Stimulated activated CD8-positive, alpha-beta memory T cell treated with anti-CD3 and anti-CD28 coated beads, Interleukin-7, amount 100 ng/mL, for 1 hour (primary cell): ENCODE measurements around the gene INPP4B.

Experiments used
- DNase-seq, 2 donors: peaks; one replicate each; pipeline ENCODE4 v3.0.0-alpha.2; 2020; ENCODE audit warnings: low read depth in 2 of 2

The INPP4B gene

DNA sequence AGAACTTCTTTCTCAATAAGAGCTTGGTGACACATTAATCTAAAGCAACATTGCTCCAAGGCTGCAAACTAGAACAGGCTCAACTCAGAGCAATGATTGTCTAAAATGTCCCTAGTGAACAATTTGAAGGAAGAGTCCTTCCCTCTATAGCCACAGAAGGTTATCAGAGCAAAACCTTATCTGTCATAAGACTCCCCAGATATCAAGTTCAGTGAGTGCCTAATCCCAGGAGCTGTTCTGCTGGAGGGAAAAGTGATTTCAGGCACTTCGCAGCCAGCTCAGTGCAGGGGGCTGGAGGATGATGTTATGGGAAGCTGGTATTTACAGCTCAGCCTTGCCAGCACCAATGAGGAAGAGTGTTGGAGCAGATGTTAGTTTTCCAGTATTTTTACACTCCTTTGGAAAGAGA lies 497.5 kb downstream of the INPP4B start:
- DNase-seq: no peak

DNA sequence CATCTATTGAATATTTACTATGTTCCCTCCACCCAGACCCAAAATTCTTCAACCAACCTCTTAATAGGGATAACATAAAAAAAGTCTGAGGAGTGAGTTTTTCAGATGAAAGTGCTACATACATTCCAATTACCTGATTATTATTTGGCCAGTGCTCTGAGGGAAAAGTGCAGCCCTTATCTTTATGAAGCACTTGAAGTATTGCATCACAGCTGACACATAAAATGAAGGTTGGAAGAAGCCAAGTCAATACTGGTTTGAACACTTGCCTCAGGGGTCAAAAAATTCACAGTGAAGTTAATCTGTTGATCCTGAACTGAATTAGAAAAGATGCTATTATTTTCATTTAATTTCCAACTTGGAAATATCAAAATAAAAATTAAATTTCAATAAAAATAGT lies 498.9 kb downstream of the INPP4B start:
- no peak for DNase-seq

DNA sequence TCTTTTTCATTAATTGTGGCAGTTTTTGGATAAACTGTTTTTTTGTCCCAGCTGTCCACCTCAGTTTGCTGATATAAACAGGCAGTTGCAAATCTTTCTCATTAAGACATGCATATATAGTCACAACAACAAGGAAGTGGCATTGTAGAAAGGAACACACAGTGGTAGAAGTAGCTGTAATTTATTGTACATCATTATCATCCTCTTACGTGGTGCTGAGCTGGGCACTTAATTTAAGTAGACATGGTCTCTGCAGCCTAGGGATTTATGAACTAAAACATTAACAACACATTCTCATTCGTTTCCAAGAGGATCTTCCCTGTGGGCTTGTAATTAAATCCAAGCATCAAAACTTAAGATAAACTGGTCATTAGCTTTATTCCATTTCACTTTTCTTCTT lies 500.2 kb downstream of the INPP4B start:
- no peak for DNase-seq

DNA sequence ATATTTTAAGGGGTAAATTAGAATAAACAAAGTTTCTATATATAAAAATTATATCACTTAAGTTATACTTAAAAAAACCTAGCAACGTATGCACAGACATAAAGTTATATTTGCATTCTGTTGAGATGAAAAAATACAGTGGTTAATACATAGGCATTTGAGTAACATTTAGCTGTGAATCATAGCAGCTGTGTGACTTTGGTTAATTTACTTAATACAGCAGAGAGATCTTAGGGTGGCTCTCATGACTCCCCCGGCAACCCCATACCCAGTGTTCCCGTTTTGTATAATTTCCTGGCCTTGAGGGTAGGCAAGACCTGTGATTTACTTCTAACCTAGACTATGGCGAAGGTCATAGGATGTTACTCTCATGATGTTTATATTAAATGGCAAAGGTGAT lies 504.8 kb downstream of the INPP4B start:
- DNase-seq: no peak

DNA sequence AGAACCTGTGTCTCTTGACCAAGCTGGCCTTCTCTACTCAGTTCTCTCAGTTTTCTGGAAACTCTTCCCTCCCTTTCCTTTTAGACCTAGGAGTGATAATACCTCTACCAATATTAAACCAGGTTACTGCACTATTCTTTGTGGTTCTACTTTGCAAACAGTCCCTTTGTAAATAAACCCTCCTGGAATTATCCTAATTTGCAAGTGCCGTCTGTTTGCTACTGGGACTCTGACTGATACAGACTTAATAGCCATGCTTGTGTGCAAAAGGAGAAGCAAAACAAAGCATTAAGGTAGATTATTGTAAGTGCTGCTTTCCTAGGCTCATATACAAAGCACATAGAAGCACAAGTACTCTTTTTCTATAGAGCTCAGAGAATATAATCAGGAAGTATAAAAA lies 507.0 kb downstream of the INPP4B start:
- DNase-seq: no peak

DNA sequence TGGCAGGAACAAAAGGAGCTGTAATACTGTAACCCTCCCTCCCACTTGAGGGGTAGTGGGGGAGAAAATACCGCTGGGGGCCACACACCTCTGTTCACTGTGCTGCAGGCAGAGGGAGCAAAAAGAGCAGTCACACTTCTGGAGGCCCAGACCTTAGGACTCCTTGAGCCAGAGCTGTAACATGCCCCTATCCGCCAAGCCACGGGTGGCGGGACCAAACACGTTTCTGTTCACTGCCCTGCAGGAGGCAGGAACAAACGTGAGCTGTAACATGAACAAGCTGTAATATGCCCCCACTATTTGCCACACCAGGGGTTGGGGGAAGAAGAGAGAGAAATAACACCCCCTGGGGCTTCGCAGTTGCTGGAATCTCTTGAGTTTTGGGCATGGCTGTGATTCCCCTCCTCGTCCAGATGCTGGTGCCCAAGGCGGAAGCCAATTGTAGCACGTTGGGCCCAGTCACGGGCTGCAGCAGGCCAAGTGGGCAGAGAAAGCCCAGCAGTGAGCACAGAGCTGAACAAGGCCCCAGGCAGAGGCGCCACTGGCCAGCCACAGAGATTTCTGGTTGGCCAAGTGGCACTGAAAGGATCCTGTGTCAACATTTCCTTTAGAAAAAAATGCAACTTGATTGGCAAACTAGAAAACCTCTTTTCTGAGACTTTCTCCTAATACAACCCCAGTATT lies 509.7 kb downstream of the INPP4B start:
- DNase-seq: no peak

DNA sequence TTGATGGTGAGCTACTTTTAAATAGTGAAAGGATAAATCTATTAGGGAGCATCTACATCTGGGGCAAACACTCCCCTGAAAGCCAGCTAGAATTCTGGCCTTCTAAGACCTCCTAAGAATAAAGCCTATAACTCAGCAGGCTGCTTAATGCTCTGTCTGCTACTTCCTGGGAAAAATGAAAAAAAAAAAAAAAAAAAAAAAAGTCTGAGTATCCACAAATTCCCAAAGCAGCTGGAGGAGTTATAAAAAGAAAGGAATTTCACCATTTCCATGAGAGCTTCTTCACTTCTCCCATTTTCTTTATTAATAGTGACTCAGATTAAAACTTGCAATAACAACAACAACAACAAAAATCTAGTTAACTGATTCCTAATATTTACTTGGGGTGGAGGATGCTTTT lies 511.2 kb downstream of the INPP4B start:
- DNase-seq: no peak

DNA sequence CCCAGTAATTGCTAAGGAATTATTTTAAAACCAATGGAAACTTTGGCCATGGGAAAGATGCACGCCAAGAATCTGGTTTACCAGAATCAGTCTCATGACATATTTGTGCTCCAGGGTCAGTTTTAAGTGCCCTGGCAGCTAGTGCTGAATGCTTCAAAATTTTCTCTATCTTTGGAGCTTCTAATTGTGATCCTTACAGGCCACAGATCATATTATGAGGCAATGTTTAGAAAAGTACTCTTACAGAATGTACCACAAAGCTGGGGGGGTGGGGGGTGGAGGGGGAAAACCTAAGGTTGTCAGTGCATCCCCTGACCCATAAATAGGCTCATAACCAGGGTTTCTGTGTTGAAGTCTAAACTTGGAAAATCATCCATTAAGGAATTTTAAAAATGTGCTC lies 514.5 kb downstream of the INPP4B start:
- no peak for DNase-seq

DNA sequence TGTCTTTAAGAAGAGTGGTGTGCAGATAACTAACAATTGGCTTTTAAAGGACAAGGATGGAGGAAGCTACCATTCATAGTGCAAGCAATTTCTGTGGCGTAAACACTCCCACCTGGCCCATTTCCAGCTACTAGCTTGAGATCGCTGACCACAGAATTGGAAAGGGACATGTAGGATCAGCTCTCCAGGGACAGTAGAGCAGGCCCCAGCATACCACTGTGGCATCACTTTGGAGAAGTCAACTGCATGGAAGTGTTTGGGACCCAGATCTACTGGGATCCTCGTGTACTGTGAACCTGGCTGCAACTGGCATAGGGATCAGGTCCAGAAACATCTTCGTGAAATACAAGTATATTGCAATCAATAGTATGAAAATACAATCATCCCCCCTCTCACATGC lies 515.0 kb downstream of the INPP4B start:
- DNase-seq: no peak

DNA sequence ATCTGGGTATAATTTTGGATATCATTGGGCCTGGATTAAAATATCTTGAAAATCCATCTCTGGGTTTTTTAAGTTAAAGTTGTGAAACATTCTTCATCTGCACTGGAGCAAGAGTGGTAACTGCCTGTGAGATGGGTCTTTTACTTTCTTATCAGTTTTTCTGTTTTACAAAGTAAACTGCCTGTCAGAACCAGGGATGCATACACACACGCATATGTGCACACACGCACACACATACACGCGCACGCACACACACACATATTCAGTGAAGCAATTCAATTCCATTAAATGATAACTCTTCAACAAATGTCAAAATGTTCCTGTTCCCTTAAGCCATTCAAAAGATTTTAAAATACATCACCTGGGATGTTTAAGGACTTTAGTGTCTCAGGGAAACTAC lies 515.8 kb downstream of the INPP4B start:
- DNase-seq: no peak

DNA sequence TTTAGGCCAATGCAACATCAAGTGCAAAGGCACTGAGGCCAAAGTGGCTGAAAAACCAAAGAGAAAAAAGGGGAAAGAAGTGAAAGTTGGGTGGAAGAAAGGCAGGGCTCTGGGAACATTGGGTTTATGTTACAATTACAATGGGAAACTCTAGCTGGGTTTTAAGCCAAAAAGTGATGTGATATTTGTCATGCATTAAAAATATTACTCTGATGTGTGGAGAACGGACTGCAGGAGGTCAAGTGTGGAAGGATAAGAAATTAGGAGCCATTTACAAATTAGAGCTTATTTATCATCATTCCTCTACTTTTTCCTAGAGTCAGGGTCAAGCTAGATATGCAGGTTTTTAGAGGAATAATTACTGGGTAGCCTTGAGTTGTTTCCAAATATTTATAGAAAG lies 516.8 kb downstream of the INPP4B start:
- no peak for DNase-seq

DNA sequence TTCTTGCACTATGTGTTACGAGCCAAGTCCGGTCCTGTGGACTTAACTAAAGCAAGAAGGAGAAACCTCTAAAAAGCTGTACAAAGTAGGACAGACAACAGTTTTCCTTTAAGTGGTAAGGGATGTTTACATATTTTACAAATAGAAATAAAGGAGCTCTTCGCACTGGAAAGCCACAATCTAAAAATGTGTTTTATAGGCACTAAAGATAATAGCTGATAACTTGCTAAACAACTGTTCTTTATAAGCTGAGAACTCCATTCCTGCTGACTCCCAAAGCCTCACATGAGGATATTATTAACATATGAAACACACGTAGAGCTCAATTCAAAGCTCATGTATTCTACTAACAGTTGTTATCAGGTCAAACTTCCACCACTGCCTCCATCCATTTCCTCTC lies 519.9 kb downstream of the INPP4B start:
- DNase-seq: no peak

DNA sequence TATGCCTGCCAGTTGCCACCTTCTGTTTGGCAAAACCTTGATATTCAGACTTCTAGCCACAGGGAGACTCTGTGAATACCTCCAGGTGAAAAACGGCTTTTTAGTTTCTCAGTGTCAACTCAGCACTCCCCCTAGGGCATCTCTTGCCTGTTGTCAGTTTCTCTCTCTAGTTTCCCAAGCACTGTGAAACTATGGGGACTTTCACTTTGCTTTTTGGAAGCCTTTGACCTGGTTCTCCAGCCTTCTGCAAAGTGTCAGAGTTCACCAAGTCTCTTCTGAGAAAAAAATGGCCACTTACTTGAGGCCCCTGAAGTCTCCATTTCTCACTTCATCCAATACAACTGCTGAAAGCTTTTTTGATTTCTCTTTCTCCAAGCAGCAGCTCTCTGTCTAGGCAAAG lies 521.5 kb downstream of the INPP4B start:
- DNase-seq: no peak

DNA sequence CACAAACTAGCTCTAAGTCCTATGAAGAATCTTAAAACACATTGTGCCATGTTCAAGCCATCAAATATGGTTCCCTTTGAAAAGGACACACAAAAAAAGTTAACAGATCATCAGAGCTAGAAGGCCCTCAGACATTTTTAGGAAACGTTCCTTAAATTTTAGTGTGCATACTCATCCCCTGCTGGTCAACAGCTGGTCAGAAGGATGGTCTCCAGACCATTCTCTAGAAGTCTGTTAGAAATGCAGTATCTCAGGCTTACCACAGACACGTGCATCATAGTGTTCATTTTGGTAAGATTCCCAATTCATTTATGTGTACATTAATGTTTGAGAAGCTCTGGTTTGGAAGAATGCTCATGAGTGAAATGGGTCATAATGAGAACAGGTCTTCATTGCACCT lies 523.1 kb downstream of the INPP4B start:
- no peak for DNase-seq

DNA sequence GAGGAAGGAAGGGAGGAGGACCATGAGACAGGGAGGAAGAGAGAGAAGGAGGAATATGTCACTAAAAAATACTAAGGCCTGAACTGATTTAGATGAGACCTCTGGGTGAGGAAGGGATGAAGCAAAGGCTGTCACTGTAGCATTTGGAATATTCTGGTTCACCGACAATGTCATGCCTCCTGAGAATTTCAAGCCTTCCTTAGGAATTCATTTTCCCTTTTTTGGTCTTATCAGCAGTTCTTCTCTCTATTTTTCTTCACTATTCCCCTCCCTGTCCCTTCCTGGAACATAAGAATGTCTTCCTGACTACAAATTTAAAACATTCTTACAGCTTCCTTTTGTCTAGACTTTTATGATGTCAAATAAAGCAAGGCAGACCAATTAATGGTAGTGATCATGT lies 527.8 kb downstream of the INPP4B start:
- DNase-seq: no peak

DNA sequence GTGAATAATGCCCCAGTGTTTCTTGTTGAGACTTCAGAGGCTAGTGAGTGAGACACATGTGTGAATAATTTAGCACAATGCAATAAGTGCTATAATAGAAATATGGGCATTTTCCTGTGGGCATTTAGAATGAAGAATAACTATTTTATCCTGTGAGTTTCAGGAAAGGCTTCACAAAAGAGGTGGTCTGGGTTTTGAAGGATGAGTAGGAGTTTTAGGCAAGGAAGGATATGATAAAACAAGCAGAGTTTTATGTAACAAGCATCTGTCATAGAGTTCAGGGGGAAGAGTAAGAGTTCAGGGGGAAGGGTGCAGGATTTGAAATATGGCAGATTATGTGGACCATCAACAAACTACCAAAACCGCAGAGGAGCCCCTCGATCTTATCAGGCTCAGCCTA lies 529.2 kb downstream of the INPP4B start:
- DNase-seq: no peak

DNA sequence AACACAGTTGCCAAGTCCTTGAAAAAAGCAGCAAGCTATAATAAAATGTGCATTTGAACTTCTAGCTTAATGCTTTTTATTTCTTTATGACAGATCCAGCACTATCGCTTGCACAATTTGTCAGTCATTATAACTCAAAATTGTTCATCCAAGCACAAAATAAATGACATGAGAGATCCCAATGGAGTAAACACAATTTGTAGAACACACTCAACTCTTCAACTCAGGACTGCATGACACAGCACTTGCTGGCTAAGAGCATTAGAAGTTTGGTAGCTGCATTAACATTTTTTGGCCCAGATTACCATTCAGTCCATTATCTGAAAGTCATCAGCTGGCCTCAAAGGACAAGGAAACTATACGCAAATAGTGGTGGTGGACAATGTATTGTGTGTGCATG lies 530.1 kb downstream of the INPP4B start:
- DNase-seq: no peak

DNA sequence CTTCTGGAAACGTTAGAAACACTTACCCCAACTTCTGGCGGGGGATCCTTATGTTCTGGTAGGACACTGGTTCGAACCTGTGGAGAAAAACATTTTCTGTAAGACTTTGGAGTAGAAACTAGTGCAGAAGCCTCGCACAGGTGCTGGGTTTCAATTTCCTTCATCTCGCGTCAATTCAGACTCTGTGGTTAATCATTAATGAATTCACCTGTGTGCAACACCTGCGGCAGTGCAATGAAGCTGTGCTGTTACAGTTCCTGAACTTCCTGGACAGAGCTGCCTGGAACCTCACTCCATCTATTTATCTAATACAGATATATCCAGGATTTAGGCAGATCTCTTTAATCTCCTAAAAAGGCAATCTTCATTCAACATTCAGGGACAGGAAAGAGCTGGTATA lies 531.4 kb downstream of the INPP4B start:
- DNase-seq: no peak

DNA sequence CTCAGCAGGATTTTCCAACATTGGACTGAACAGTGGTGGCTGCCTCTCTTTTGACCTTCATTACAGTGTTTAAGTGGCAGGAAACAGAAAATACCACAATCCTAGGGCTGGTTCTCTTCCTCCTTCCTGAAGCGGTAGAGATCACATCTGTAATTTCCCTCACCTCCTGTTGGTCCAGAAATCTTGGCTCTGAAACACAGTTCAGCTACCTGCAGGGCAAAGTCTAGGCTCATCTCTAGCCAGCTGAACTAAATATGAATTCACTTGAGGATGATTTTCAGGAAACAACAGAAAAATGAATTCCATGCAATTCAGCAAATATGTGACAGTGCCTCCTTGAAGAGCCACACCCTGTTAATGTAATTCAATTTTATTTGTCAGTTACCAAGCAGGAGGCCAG lies 531.9 kb downstream of the INPP4B start:
- no peak for DNase-seq

DNA sequence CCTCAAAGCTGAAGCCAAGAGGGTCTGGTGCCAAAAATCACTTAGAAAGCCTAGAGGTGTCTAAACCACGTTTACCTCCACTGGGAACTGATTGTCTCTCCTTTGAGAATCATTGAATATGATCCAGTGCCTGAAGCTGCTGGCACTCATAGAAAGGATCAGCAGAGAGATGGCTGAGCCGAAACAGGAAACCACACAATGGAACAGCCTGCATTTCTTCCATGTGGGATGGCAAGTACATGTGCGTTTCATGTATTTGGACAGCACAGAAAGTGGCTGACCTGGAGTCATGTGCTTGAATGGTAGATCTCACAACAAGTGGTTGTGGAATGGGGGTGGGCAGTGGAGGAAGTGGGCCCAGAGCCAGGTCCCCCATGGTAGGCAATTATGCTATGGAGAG lies 533.7 kb downstream of the INPP4B start:
- DNase-seq: no peak

DNA sequence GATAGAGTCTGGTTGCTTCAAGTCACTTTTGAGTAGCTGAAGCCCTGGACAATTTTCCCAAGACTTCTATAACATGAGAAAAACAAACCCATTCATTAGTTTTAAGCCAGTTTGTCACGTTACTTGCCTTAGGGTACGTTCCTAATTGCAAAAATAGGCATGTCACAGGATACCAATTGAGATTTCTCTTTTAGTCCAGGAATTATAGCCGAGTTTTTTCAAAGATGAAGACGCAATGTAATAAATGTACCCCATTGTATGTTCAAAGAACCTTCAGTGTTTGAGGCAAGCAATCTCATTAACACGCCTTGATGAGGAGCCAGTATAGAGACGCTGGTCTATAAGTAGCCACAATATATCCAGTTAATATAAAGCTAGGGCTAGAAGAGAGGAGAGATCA lies 534.2 kb downstream of the INPP4B start:
- no peak for DNase-seq

DNA sequence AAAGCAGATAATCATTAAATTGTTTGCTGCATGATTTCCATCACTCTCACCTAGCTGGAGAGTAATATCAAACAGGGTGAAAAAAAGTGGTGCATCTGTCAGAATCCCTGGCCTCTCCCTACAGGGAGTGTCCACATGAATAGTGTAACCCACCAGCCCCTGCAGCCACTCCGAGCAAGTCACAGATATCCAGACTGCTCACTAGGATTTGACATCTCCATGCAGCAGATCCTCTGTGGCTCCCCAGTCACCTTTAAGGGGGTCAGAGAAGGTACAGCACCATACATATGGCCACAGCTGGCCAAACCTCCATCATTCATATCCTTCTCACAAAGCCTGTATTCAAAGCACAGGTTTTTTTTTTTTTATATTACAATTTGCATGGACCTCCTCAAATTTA lies 536.3 kb downstream of the INPP4B start:
- DNase-seq: no peak

DNA sequence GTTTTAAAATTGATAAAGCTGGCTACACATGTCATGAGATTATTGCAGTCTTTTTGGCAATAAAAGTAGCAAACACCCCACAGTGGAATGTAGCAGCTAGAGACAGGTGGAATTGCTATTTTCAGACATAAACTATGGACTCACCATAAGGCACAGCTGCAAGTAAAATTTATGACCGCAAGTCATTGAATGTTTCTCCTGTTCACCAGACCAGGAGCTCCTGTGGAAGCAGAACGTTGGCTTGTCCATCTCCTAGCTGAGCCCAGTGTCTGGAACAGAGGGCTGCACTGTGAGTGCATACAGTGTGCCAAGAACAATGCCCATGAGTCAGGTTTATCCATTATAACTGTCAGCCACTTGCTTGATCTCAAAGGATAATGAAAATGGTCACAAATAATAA lies 538.2 kb downstream of the INPP4B start:
- no peak for DNase-seq

DNA sequence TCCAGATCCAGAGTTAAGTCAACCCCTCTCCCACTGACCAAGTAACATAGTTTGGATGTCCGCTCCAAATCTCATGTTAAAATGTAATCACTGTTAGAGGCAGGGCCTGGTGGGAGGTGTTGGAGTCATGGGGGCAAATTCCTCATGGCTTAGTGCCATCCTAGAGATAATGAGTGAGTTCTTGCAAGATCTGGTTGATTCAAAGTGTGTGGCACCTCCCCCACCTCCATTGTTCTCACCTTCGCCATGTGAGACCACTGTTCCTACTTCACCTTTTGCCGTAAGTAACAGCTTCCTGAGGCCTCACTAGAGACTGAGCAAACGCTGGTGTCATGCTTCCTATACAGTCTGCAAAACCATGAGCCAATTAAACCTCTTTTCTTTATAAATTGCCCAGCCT lies 548.8 kb downstream of the INPP4B start:
- DNase-seq: no peak

DNA sequence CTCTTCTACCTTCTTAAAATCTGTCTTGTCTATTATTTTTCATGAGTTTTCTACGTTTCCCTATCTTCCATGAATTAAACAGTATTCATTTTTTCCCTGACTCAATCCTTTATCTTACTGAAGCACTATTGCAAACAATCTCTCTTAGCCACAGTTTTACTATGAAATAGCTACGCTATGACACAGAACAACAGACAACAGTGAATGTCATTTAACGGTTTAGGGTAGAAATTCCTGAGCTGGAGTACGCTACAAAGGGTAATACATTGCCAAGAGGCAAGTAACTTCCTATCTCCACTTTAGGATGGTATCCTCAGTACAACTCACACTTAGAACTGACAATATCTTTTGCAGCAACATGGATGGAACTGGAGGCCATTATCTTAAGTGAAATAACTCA lies 552.6 kb downstream of the INPP4B start:
- no peak for DNase-seq
